ENCODE data around the gene RMI2. TPM values are rescaled to one million over a fixed set of nuclear protein-coding genes. Genes with fewer than 3 reads are reported as not detected.

Gene RMI2
- total and polyA plus RNA-seq, 2 of the 8 experiments (the other 6 are each of a cell fraction or from before 2014, with no cell fraction given), result 58.2 to 96.0 TPM

- H2BK15ac ChIP-seq (ENCODE audit: low read length), result no peak overlapping the region
- DNase-seq (ENCODE audit: low read depth in 1 of 2, low spot score in 2 of 2), result no peak
- H4K20me1 ChIP-seq (replicated peaks in 1 of 2; ENCODE audit: control insufficient read depth in 1 of 2, insufficient read depth in 2 of 2, low read length in 2 of 2), result no peaks in the 10 kb centered on the region
- no peaks in the 10 kb centered on the region for H3K27me3 ChIP-seq (replicated peaks in 1 of 4; ENCODE audit: control insufficient read depth in 3 of 4, extremely low read depth in 1 of 4, insufficient read depth in 3 of 4, low read length in 3 of 4)
- H3K4me2 ChIP-seq (ENCODE audit: insufficient read depth in 1 of 2, low read depth in 2 of 2, low read length in 2 of 2), result no peak overlapping the region
- no peak overlapping the region for H2BK20ac ChIP-seq (ENCODE audit: low read length)
- H2BK120ac ChIP-seq (replicated peaks; ENCODE audit: low read depth, low read length), result no peak overlapping the region
- WGBS, 2 experiments (ENCODE audit: extremely low coverage in 1 of 2, insufficient coverage in 1 of 2, insufficient read length in 1 of 2, insufficient replicate concordance in 2 of 2, low coverage in 1 of 2, low lambda C conversion rate in 2 of 2, missing lambda C conversion rate in 1 of 2), result 83% methylated on average over 7 of the region's 7 CpGs; no CpG with 5 or more reads in 1 of the 2 experiments
- H3K56ac ChIP-seq (replicated peaks; ENCODE audit: insufficient read length, low read depth, low read length), result no peak overlapping the region
- ChIA-PET CTCF (ENCODE audit: partially characterized antibody) (interaction anchor here (0.6 to 6.2 kb wide), 22 partner anchors 14 to 709 kb away, joined by 3 to 56 read pairs (median 4); partner anchors contain the start of gene SOCS1), POLR2A (ENCODE audit: partially characterized antibody) (interaction anchor here (0.6 to 3.7 kb wide), 9 partner anchors 10 to 176 kb away, joined by 3 to 27 read pairs (median 6); partner anchors contain the start of gene SOCS1)
- no peak overlapping the region for H2BK5ac ChIP-seq (ENCODE audit: low read depth, low read length)
- no peak overlapping the region for H3K4me3 ChIP-seq (ENCODE audit: extremely low read depth in 1 of 4, insufficient read depth in 2 of 4, low read depth in 3 of 4, low read length in 4 of 4)
- H3K27ac ChIP-seq (ENCODE audit: low read depth, low read length), result no peak overlapping the region
- no peak overlapping the region for H3K23ac ChIP-seq (ENCODE audit: insufficient read length)
- H2BK12ac ChIP-seq (ENCODE audit: low read depth, low read length), result no peak overlapping the region
- no peaks in the 10 kb centered on the region for H3K9me3 ChIP-seq (ENCODE audit: insufficient read depth in 2 of 2, low read depth in 1 of 2, low read length in 1 of 2)
- FAIRE-seq, result no peak
- no peak overlapping the region for H4K91ac ChIP-seq (replicated peaks; ENCODE audit: insufficient read length, low read length)
- H4K8ac ChIP-seq (ENCODE audit: extremely low read depth, insufficient read depth, low read length), result peak overlapping the region; percentile 57; the same call in 1 of the 2 replicates
- H3K4ac ChIP-seq (replicated peaks; ENCODE audit: insufficient read length, low read depth, low read length), result no peak overlapping the region
- no peak overlapping the region for H3K14ac ChIP-seq (ENCODE audit: insufficient read length)
- no peak overlapping the region for H4K5ac ChIP-seq (ENCODE audit: insufficient read length, low read depth, low read length)
- no peak overlapping the region for H3K18ac ChIP-seq (ENCODE audit: extremely low read depth, low read length)
- H3K4me1 ChIP-seq (replicated peaks in 1 of 4; ENCODE audit: control insufficient read depth in 3 of 4, insufficient read depth in 4 of 4, low read length in 3 of 4), result peaks cover 0 to 2% (median 0%) of the 10 kb centered on the region in 4 experiments; a peak in 3 of 7 replicates
- H3K79me2 ChIP-seq (ENCODE audit: control insufficient read depth in 1 of 2, insufficient read depth in 2 of 2, low read length in 2 of 2), result peaks cover 0 to 8% of the 10 kb centered on the region in 2 experiments; a peak in 2 of 4 replicates
- H3K9ac ChIP-seq (replicated peaks in 1 of 4; ENCODE audit: extremely low read depth in 1 of 4, low read depth in 3 of 4, low read length in 3 of 4), result no peak overlapping the region
- H2AFZ ChIP-seq (ENCODE audit: low read length), result no peak overlapping the region
- H3K36me3 ChIP-seq (ENCODE audit: control insufficient read depth in 2 of 4, insufficient read depth in 4 of 4, low read length in 3 of 4), result peaks cover 0 to 2% (median 0%) of the 10 kb centered on the region in 4 experiments; a peak in 1 of 8 replicates
- H3K23me2 ChIP-seq (ENCODE audit: low read depth, low read length), result no peaks in the 10 kb centered on the region
- no peaks in the 10 kb centered on the region; the same call in 1 of the 2 replicates for H3K79me1 ChIP-seq (ENCODE audit: low read depth, low read length)
- H2AK5ac ChIP-seq (ENCODE audit: low read depth, low read length), result no peak overlapping the region
- TF ChIP-seq RXRA (IDR thresholded peaks at IDR 0.05; ENCODE audit: insufficient read depth, low read depth, low read length) (no peak), SP4 (IDR thresholded peaks at IDR 0.05; ENCODE audit: low read length) (no peak), POLR2A (IDR thresholded peaks at IDR 0.05; ENCODE audit: control extremely low read depth in 1 of 2, low read depth in 2 of 2, low read length in 2 of 2) (no peak), TAF7 (optimal IDR thresholded peaks at IDR 0.05; ENCODE audit: borderline replicate concordance, low read depth, low read length) (no peak), TEAD4 (IDR thresholded peaks at IDR 0.05; ENCODE audit: low read depth, low read length) (no peak), HDAC6 (IDR thresholded peaks at IDR 0.05; ENCODE audit: low read depth, low read length) (no peak), CEBPB (IDR thresholded peaks at IDR 0.05; ENCODE audit: low read depth, low read length) (no peak), HDAC2 (IDR thresholded peaks at IDR 0.05; ENCODE audit: borderline replicate concordance in 1 of 2, low read depth in 2 of 2, low read length in 2 of 2) (no peak), CBX5 (IDR thresholded peaks at IDR 0.05; ENCODE audit: low read depth, low read length) (no peak), MAFK (IDR thresholded peaks at IDR 0.05; ENCODE audit: low read depth, low read length) (no peak), SRF (IDR thresholded peaks at IDR 0.05; ENCODE audit: low read depth, low read length) (no peak), ATF3 (IDR thresholded peaks at IDR 0.05; ENCODE audit: insufficient read depth, low read depth, low read length) (no peak), KDM5A (IDR thresholded peaks at IDR 0.05; ENCODE audit: low read length) (no peak), CREB1 (IDR thresholded peaks at IDR 0.05) (no peak)
Measured at GRCh38 chr16:11358531-11358930, 13.3 kb downstream of the RMI2 start.
